Esophagus muscularis mucosa (tissue), 4 donors: ENCODE data around the gene PDK2. TPM values are rescaled to one million over a fixed set of nuclear protein-coding genes. Genes with fewer than 3 reads are reported as not detected.

Experiments
- DNase-seq: peaks from one replicate; pipeline ENCODE4 v3.0.0-alpha.2; 2017; ENCODE audit errors: extremely low spot score
- H3K27ac ChIP-seq, 4 donors: fragments of 200-600 bp; sonication (generic); replicated peaks in 1 of 4; 1 replicate in 3 of 4; 2 replicates in 1 of 4; pipeline ENCODE4 v1.5.1; 2016 to 2019; ENCODE audit warnings: mild to moderate bottlenecking in 1 of 4
- H3K27me3 ChIP-seq, 4 donors: fragments of 200-600 bp; sonication (generic); one replicate each; pipeline versions ENCODE4 v1.5.1 to v1.6.0; 2016 to 2019
- H3K36me3 ChIP-seq, 4 donors: fragments of 200-600 bp; sonication (generic); one replicate each; pipeline ENCODE4 v1.5.1; 2016 to 2019
- H3K4me1 ChIP-seq, 4 donors: fragments of 200-600 bp; sonication (generic); one replicate each; pipeline ENCODE4 v1.5.1; 2016 to 2019
- H3K4me3 ChIP-seq, 4 donors: fragments of 200-600 bp; sonication (generic); 1 replicate in 2 of 4; 2 replicates in 2 of 4; pipeline ENCODE4 v1.5.1; 2016 to 2019; ENCODE audit warnings: mild to moderate bottlenecking in 4 of 4, moderate library complexity in 1 of 4
- H3K9me3 ChIP-seq, 4 donors: fragments of 200-600 bp; sonication (generic); 1 replicate in 3 of 4; 2 replicates in 1 of 4; pipeline ENCODE4 v1.5.1; 2016 to 2019
- CTCF ChIP-seq, 3 experiments: fragments of 200-600 bp in 2 of 3; fragments of 450-650 bp in 1 of 3; sonication (generic) in 2 of 3; IDR thresholded peaks; one replicate each; pipeline ENCODE4 v1.5.1; 2017 to 2019; ENCODE audit warnings: antibody characterized with exemption in 3 of 3, mild to moderate bottlenecking in 2 of 3, moderate library complexity in 1 of 3
- EP300 ChIP-seq: sonication (generic); formaldehyde crosslinking; IDR thresholded peaks from one replicate; pipeline ENCODE4 v1.6.1; 2017; ENCODE audit warnings: antibody characterized with exemption
- POLR2A ChIP-seq: fragments of 450-650 bp; IDR thresholded peaks from one replicate; pipeline ENCODE4 v1.6.1; 2017; ENCODE audit warnings: antibody characterized with exemption, moderate library complexity, mild to moderate bottlenecking, low read depth
- POLR2AphosphoS5 ChIP-seq, 2 donors: sonication (generic); formaldehyde crosslinking; IDR thresholded peaks; one replicate each; pipeline ENCODE4 v1.6.1; 2017; ENCODE audit warnings: antibody characterized with exemption in 2 of 2
- WGBS: methylation state at CpG from one replicate; pipeline ENCODE4 v1.1.5; 2018; 5-methylcytosine and 5-hydroxymethylcytosine counted together
- intact Hi-C: fragments of 100-400 bp; cut with DNase I; formaldehyde crosslinking; loops from one replicate; pipeline ENCODE4 v1.15.1; 2023
- total RNA-seq, 4 donors: library from RNA; depleted of rRNA; stranded (reverse); fragments of >200 nt; gene quantifications; one replicate each; pipeline versions ENCODE4 v1.1.0 to v1.2.1, GENCODE V29; 2016

Gene PDK2
- total RNA-seq, 4 donors from 2014 or later: 31.6 to 118 (median 61.4) TPM

- Histone ChIP-seq H3K27ac (peak overlapping the region; percentile 51 to 83 (median 80)), H3K9me3 (no peaks in the 10 kb centered on the region), H3K4me1 (peaks cover 65 to 74% (median 67%) of the 10 kb centered on the region in 4 donors), H3K27me3 (no peaks in the 10 kb centered on the region), H3K4me3 (peak overlapping the region in 1 of 4 donors; percentile 2), H3K36me3 (peaks cover 26 to 73% (median 62%) of the 10 kb centered on the region in 4 donors)
- TF ChIP-seq POLR2AphosphoS5 (IDR thresholded peaks at IDR 0.05): no peak
- peak in 1 of 3 experiments; percentile 10 for TF ChIP-seq CTCF (IDR thresholded peaks at IDR 0.05)
- 54% methylated on average over 14 of the region's 17 CpGs for WGBS
- no peak for DNase-seq
- intact Hi-C loops: no loop called here
Measured at GRCh38 chr17:50101346-50102163, 6.4 kb downstream of the PDK2 start.

- TF ChIP-seq EP300: no peak
- no peak for TF ChIP-seq CTCF (IDR thresholded peaks at IDR 0.05)
- TF ChIP-seq POLR2A: no peak
- peak in 1 of 2 donors; percentile 13 for TF ChIP-seq POLR2AphosphoS5 (IDR thresholded peaks at IDR 0.05)
- peak overlapping the region; percentile 51 to 83 (median 80) for H3K27ac ChIP-seq
- H3K4me1 ChIP-seq: peaks cover 57 to 66% (median 59%) of the 10 kb centered on the region in 4 donors
- DNase-seq: no peak
- intact Hi-C loops: no loop called here
- WGBS: 87% methylated on average over 6 of the region's 15 CpGs
- peaks cover 32 to 77% (median 64%) of the 10 kb centered on the region in 4 donors for H3K36me3 ChIP-seq
- H3K9me3 ChIP-seq: no peaks in the 10 kb centered on the region
- H3K4me3 ChIP-seq: peak overlapping the region in 1 of 4 donors; percentile 2
- H3K27me3 ChIP-seq: no peaks in the 10 kb centered on the region
Measured at GRCh38 chr17:50102164-50102991, 7.2 kb downstream of the PDK2 start.

- intact Hi-C loops: no loop called here
- Histone ChIP-seq H3K27ac (peak overlapping the region in 3 of 4 donors; percentile 79 to 83 (median 81)), H3K27me3 (no peaks in the 10 kb centered on the region), H3K9me3 (no peaks in the 10 kb centered on the region), H3K4me3 (no peak overlapping the region), H3K36me3 (peaks cover 33 to 77% (median 64%) of the 10 kb centered on the region in 4 donors), H3K4me1 (peaks cover 49 to 57% (median 54%) of the 10 kb centered on the region in 4 donors)
- WGBS: no CpG with 5 or more reads among the region's 2 CpGs
- DNase-seq: no peak
- TF ChIP-seq EP300 (no peak), POLR2A (no peak), CTCF (IDR thresholded peaks at IDR 0.05) (no peak), POLR2AphosphoS5 (IDR thresholded peaks at IDR 0.05) (no peak)
Measured at GRCh38 chr17:50103252-50103651, 8.1 kb downstream of the PDK2 start.

- Histone ChIP-seq H3K9me3 (no peaks in the 10 kb centered on the region), H3K27ac (peak overlapping the region in 1 of 4 donors; percentile 79), H3K27me3 (no peaks in the 10 kb centered on the region), H3K4me1 (peaks cover 43 to 51% (median 48%) of the 10 kb centered on the region in 4 donors), H3K4me3 (no peak overlapping the region), H3K36me3 (peaks cover 27 to 77% (median 65%) of the 10 kb centered on the region in 4 donors)
- TF ChIP-seq CTCF (IDR thresholded peaks at IDR 0.05) (no peak), POLR2AphosphoS5 (IDR thresholded peaks at IDR 0.05) (no peak), POLR2A (no peak), EP300 (no peak)
- WGBS: 86% methylated on average over 5 of the region's 5 CpGs
- intact Hi-C loops: no loop called here
- DNase-seq: no peak
Measured at GRCh38 chr17:50103941-50104340, 8.8 kb downstream of the PDK2 start.
